HCT116 (cell line): Measurements from ENCODE around the gene RHNO1. TPM values are rescaled to one million over a fixed set of nuclear protein-coding genes. Genes with fewer than 3 reads are reported as not detected.
"Not testable (repeated sequence)": the region's sequence is repeated elsewhere in the genome, so short reads cannot be mapped to it uniquely, and the experiment has no call there.

ENCODE experiments used
- ATAC-seq: fragments of 200-7000 bp; cut with Tn5 transposase; 2 replicates; pipeline ENCODE4 v1.9.1; 2020; ENCODE audit warnings: mild to moderate bottlenecking, moderate library complexity
- BruUV-seq: library from RNA; stranded (reverse); fragments of 400-500 nt; replicated peaks from 2 replicates; lab custom pipeline; 2021; lab: Mats Ljungman, UMichigan
- CTCF ChIA-PET: fragments of 300-600 bp; sonication (Branson Sonifier 250); formaldehyde crosslinking; loops from one replicate; lab custom pipeline; 2021; ENCODE audit warnings: antibody characterized with exemption; lab: Charles Lee
- POLR2A ChIA-PET: fragments of 300-600, 350-600 bp; sonication (Branson Sonifier 250); formaldehyde crosslinking; loops from one replicate; lab custom pipeline; 2021; ENCODE audit warnings: antibody characterized with exemption; lab: Charles Lee
- RAD21 ChIA-PET, 2 experiments: fragments of 300-600 bp; sonication (Branson Sonifier 250); formaldehyde crosslinking; loops; one replicate each; lab custom pipeline; 2023; ENCODE audit warnings: low total read pairs in 2 of 2; ENCODE audit not compliant: uncharacterized antibody in 2 of 2, unreplicated experiment in 2 of 2, low non-redundant PET in 1 of 2; lab: Charles Lee
- DNase-seq: peaks from one replicate; pipeline ENCODE4 v3.0.0-alpha.2; 2010; ENCODE audit warnings: low read depth, low spot score
- H2AFZ ChIP-seq: fragments of 200-600 bp; shearing (Covaris generic), sonication (generic); 2 replicates; pipeline ENCODE4 v1.6.1; 2017; ENCODE audit warnings: low read depth, mixed run types, mixed read lengths, antibody characterized with exemption, low read length; ENCODE audit not compliant: poor library complexity, severe bottlenecking
- H3K27ac ChIP-seq: 2 replicates; pipeline ENCODE4 v1.5.1; 2012; ENCODE audit warnings: low read depth, low read length
- H3K27me3 ChIP-seq: fragments of 200-600 bp; sonication (generic); 2 replicates; pipeline ENCODE4 v1.6.1; 2016; ENCODE audit warnings: mixed run types, low read length, mixed read lengths; ENCODE audit not compliant: insufficient read depth
- H3K36me3 ChIP-seq, 2 experiments: fragments of 200-500 bp in 1 of 2; fragments of 200-600 bp in 1 of 2; sonication (Bioruptor generic) in 1 of 2; sonication (generic) in 1 of 2; 2 replicates each; pipeline versions ENCODE4 v1.5.1 to v1.6.1; 2014 to 2016; ENCODE audit warnings: low read length in 2 of 2, inconsistent platforms in 1 of 2, mixed read lengths in 1 of 2, mixed run types in 1 of 2; ENCODE audit not compliant: insufficient read depth in 2 of 2, control insufficient read depth in 1 of 2
- H3K4me1 ChIP-seq, 2 experiments: fragments of 200-600 bp in 1 of 2; sonication (generic) in 1 of 2; 2 replicates each; pipeline versions ENCODE4 v1.5.1 to v1.6.1; 2012 to 2017; ENCODE audit warnings: low read length in 2 of 2, inconsistent platforms in 1 of 2, mild to moderate bottlenecking in 1 of 2, mixed read lengths in 1 of 2, mixed run types in 1 of 2, moderate library complexity in 1 of 2; ENCODE audit not compliant: insufficient read depth in 2 of 2, control insufficient read depth in 1 of 2
- H3K4me2 ChIP-seq: fragments of 200-600 bp; sonication (generic); 2 replicates; pipeline ENCODE4 v1.6.1; 2017; ENCODE audit warnings: mixed run types, low read length, mixed read lengths
- H3K4me3 ChIP-seq, 2 experiments: fragments of 200-600 bp in 1 of 2; sonication (generic) in 1 of 2; replicated peaks in 1 of 2; 2 replicates each; pipeline ENCODE4 v1.5.1; 2011 to 2016; ENCODE audit warnings: low read length in 2 of 2, control low read depth in 1 of 2, low read depth in 1 of 2, mild to moderate bottlenecking in 1 of 2, mixed read lengths in 1 of 2, mixed run types in 1 of 2
- H3K79me2 ChIP-seq: fragments of 200-600 bp; sonication (generic); 2 replicates; pipeline ENCODE4 v1.6.1; 2017; ENCODE audit warnings: mild to moderate bottlenecking, mixed run types, low read length, moderate library complexity, mixed read lengths; ENCODE audit not compliant: insufficient read depth
- H3K9ac ChIP-seq: fragments of 200-600 bp; sonication (generic); 2 replicates; pipeline ENCODE4 v1.6.1; 2016; ENCODE audit warnings: low read length, mixed read lengths
- H3K9me2 ChIP-seq: fragments of 200-600 bp; sonication (generic), shearing (Covaris generic); 2 replicates; pipeline ENCODE4 v1.6.1; 2017; ENCODE audit warnings: mixed run types, mild to moderate bottlenecking, moderate library complexity; ENCODE audit not compliant: insufficient read depth
- H3K9me3 ChIP-seq, 2 experiments: fragments of 200-500 bp in 1 of 2; fragments of 200-600 bp in 1 of 2; sonication (Bioruptor generic) in 1 of 2; sonication (generic) in 1 of 2; 2 replicates each; pipeline ENCODE4 v1.6.1; 2014 to 2017; ENCODE audit warnings: low read length in 2 of 2, mixed read lengths in 2 of 2, inconsistent platforms in 1 of 2, low read depth in 1 of 2, mild to moderate bottlenecking in 1 of 2, mixed run types in 1 of 2, moderate library complexity in 1 of 2; ENCODE audit not compliant: control insufficient read depth in 1 of 2, insufficient read depth in 1 of 2
- H4K20me1 ChIP-seq: fragments of 200-600 bp; sonication (generic), shearing (Covaris generic); 2 replicates; pipeline ENCODE4 v1.6.1; 2017; ENCODE audit warnings: mixed run types, mild to moderate bottlenecking, moderate library complexity; ENCODE audit not compliant: insufficient read depth
- CBX3 ChIP-seq: IDR thresholded peaks from 2 replicates; pipeline ENCODE4 v1.6.1; 2012; ENCODE audit warnings: low read depth
- CEBPB ChIP-seq: IDR thresholded peaks from 2 replicates; pipeline ENCODE4 v1.6.1; 2012; ENCODE audit warnings: low read depth
- ELF1 ChIP-seq: IDR thresholded peaks from 2 replicates; pipeline ENCODE4 v1.6.1; 2012; ENCODE audit warnings: low read depth, borderline replicate concordance
- EZH2 ChIP-seq: fragments of 200-600 bp; sonication (generic); IDR thresholded peaks from 2 replicates; pipeline ENCODE4 v1.6.1; 2017; ENCODE audit warnings: antibody characterized with exemption, mixed run types
- POLR2A ChIP-seq: IDR thresholded peaks from 2 replicates; pipeline ENCODE4 v1.7.0; 2011; ENCODE audit warnings: borderline replicate concordance; ENCODE audit not compliant: insufficient read depth, insufficient read length; ENCODE audit errors: extremely low read depth
- SP1 ChIP-seq: IDR thresholded peaks from 2 replicates; pipeline ENCODE4 v1.6.1; 2012; ENCODE audit warnings: low read depth
- SRF ChIP-seq: IDR thresholded peaks from 2 replicates; pipeline ENCODE4 v1.6.1; 2012; ENCODE audit warnings: low read depth
- YY1 ChIP-seq: IDR thresholded peaks from 2 replicates; pipeline ENCODE4 v1.6.1; 2011; ENCODE audit warnings: low read length, low read depth, moderate library complexity, mild to moderate bottlenecking; ENCODE audit not compliant: insufficient replicate concordance; ENCODE audit errors: extremely low read depth
- ZFX ChIP-seq: fragments of 450-650 bp; IDR thresholded peaks from 2 replicates; pipeline ENCODE4 v1.6.1; 2017
- intact Hi-C: fragments of 100-400 bp; cut with micrococcal nuclease; formaldehyde crosslinking; loops from 2 replicates; pipeline ENCODE4 v1.10.0; 2022
- total RNA-seq: library from RNA; stranded (reverse); gene quantifications from one replicate; pipeline ENCODE4 v1.2.1, GENCODE V29; 2021; ENCODE audit not compliant: unreplicated experiment
- TF ChIP-seq, protein P1 (sequence below), 3 experiments: fragments of 200-600 bp in 1 of 3; sonication (generic) in 1 of 3; IDR thresholded peaks in 2 of 3; conservative IDR thresholded peaks in 1 of 3; 2 replicates each; pipeline ENCODE4 v1.5.1; 2012 to 2017; ENCODE audit warnings: low read depth in 2 of 3, low read length in 2 of 3, antibody characterized with exemption in 1 of 3, borderline replicate concordance in 1 of 3, control low read depth in 1 of 3, mild to moderate bottlenecking in 1 of 3, mixed read lengths in 1 of 3, mixed run types in 1 of 3, moderate library complexity in 1 of 3; ENCODE audit not compliant: insufficient read depth in 1 of 3
- TF ChIP-seq, protein P2 (sequence below): IDR thresholded peaks from 2 replicates; pipeline ENCODE4 v1.6.1; 2012; ENCODE audit warnings: low read depth
- TF ChIP-seq, protein P3 (sequence below): IDR thresholded peaks from 2 replicates; pipeline ENCODE4 v1.6.1; 2012

The RHNO1 gene
- total RNA-seq, 1 experiment from 2014 or later = 29.7 TPM

DNA sequence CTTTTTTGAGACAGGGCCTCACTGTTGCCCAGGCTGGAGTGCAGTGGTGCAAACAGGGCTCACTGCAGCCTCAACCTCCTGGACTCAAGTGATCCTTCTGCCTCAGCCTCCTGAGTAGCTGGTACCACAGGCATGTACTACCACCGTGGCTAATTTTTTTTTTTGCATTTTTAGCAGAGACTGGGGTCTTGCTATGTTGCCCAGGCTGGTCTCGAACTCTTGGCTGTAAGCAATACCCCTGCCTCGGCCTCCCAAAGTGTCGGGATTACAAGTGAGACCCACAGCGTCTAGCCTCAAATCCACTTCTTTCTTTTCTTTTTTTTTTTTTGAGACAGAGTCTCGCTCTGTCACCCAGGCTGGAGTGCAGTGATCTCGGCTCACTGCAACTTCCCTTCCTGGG is 13.6 kb upstream of the RHNO1 start:
- H3K79me2 ChIP-seq, H3K9me2 ChIP-seq, H3K4me3 ChIP-seq, RAD21 ChIA-PET, POLR2A ChIA-PET, intact Hi-C loops, H3K9ac ChIP-seq, H3K27me3 ChIP-seq, H3K4me2 ChIP-seq, H2AFZ ChIP-seq, ATAC-seq, DNase-seq, H4K20me1 ChIP-seq, H3K9me3 ChIP-seq, H3K4me1 ChIP-seq, H3K27ac ChIP-seq, BruUV-seq: not testable (repeated sequence)
- CTCF ChIA-PET = interaction anchor here (1.7 kb wide), 1 partner anchor 10 kb away, joined by 6 read pairs; no protein-coding TSS in a partner anchor
- H3K36me3 ChIP-seq = peaks cover 59 to 65% of the 10 kb centered on the region in 2 experiments

DNA sequence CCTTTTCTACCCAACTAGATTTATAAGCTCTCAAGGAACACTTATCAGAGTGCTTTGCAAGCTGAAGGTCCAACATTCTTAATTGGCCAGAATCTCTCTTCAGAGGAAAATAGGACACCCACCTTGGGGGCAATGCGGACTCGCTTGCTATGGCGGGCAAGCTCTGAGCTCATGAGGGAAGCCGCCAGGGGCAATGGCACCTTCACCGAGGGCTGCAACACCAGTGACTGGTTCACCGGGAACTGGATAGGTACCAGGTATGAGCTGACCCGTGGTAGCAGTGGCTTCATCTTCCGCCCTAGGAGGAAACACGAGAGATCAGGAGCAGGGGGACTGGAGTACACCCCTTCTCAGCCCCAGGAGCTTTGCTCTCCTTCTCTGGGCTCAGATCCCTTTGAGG is 12.8 kb upstream of the RHNO1 start:
- H3K4me1 ChIP-seq = no peaks in the 10 kb centered on the region
- H4K20me1 ChIP-seq = no peaks in the 10 kb centered on the region
- ATAC-seq (no peak), DNase-seq (no peak)
- H3K27me3 ChIP-seq = no peaks in the 10 kb centered on the region
- no peaks in the 10 kb centered on the region for H3K9me3 ChIP-seq
- no peak overlapping the region for H3K4me3 ChIP-seq
- no peak overlapping the region for H3K9ac ChIP-seq
- no peak overlapping the region for H2AFZ ChIP-seq
- intact Hi-C loops = no loop called here
- ChIA-PET POLR2A (no interaction called here), CTCF (interaction anchor here (1.7 kb wide), 1 partner anchor 10 kb away, joined by 6 read pairs; no protein-coding TSS in a partner anchor), RAD21 (no interaction called here)
- no peaks in the 10 kb centered on the region for H3K9me2 ChIP-seq
- H3K4me2 ChIP-seq = no peak overlapping the region
- H3K36me3 ChIP-seq = peaks cover 58 to 59% of the 10 kb centered on the region in 2 experiments
- no TSS peak for BruUV-seq
- no peak for TF ChIP-seq EZH2
- TF ChIP-seq SRF = no peak
- TF ChIP-seq ZFX = no peak
- no peak for TF ChIP-seq ELF1
- no peak for TF ChIP-seq CEBPB
- no peak for TF ChIP-seq POLR2A
- no peak for TF ChIP-seq SP1
- TF ChIP-seq, protein P1, sequence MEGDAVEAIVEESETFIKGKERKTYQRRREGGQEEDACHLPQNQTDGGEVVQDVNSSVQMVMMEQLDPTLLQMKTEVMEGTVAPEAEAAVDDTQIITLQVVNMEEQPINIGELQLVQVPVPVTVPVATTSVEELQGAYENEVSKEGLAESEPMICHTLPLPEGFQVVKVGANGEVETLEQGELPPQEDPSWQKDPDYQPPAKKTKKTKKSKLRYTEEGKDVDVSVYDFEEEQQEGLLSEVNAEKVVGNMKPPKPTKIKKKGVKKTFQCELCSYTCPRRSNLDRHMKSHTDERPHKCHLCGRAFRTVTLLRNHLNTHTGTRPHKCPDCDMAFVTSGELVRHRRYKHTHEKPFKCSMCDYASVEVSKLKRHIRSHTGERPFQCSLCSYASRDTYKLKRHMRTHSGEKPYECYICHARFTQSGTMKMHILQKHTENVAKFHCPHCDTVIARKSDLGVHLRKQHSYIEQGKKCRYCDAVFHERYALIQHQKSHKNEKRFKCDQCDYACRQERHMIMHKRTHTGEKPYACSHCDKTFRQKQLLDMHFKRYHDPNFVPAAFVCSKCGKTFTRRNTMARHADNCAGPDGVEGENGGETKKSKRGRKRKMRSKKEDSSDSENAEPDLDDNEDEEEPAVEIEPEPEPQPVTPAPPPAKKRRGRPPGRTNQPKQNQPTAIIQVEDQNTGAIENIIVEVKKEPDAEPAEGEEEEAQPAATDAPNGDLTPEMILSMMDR (IDR thresholded peaks at IDR 0.05 in 2 of 3, conservative IDR thresholded peaks at IDR 0.05 in 1 of 3; ENCODE audit: borderline replicate concordance in 1 of 3, insufficient read depth in 1 of 3, low read depth in 2 of 3, low read length in 2 of 3) = no peak
- no peak for TF ChIP-seq YY1
- no peak for TF ChIP-seq CBX3
- TF ChIP-seq, protein P2, sequence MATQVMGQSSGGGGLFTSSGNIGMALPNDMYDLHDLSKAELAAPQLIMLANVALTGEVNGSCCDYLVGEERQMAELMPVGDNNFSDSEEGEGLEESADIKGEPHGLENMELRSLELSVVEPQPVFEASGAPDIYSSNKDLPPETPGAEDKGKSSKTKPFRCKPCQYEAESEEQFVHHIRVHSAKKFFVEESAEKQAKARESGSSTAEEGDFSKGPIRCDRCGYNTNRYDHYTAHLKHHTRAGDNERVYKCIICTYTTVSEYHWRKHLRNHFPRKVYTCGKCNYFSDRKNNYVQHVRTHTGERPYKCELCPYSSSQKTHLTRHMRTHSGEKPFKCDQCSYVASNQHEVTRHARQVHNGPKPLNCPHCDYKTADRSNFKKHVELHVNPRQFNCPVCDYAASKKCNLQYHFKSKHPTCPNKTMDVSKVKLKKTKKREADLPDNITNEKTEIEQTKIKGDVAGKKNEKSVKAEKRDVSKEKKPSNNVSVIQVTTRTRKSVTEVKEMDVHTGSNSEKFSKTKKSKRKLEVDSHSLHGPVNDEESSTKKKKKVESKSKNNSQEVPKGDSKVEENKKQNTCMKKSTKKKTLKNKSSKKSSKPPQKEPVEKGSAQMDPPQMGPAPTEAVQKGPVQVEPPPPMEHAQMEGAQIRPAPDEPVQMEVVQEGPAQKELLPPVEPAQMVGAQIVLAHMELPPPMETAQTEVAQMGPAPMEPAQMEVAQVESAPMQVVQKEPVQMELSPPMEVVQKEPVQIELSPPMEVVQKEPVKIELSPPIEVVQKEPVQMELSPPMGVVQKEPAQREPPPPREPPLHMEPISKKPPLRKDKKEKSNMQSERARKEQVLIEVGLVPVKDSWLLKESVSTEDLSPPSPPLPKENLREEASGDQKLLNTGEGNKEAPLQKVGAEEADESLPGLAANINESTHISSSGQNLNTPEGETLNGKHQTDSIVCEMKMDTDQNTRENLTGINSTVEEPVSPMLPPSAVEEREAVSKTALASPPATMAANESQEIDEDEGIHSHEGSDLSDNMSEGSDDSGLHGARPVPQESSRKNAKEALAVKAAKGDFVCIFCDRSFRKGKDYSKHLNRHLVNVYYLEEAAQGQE = no peak
- TF ChIP-seq, protein P3, sequence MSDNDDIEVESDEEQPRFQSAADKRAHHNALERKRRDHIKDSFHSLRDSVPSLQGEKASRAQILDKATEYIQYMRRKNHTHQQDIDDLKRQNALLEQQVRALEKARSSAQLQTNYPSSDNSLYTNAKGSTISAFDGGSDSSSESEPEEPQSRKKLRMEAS = no peak
- no peak overlapping the region for H3K27ac ChIP-seq
- H3K79me2 ChIP-seq = no peaks in the 10 kb centered on the region
